CD4-positive, alpha-beta T cell treated with Interleukin-17A for 1 hour (primary cell): ENCODE data around the gene SHMT2.
"Not testable (repeated sequence)": the region's sequence is repeated elsewhere in the genome, so short reads cannot be mapped to it uniquely, and the experiment has no call there.

Experiments
- DNase-seq: peaks from one replicate; pipeline ENCODE4 v3.0.0-alpha.2; 2020

Gene SHMT2

GRCh38 chr12:57272337-57273151 is 43.0 kb downstream of the SHMT2 start:
- no peak for DNase-seq

- no peak for DNase-seq
These were observed 44.0 kb downstream of the SHMT2 start for GRCh38 chr12:57273516-57273915.

- DNase-seq: not testable (repeated sequence)
These were observed 46.7 kb downstream of the SHMT2 start for GRCh38 chr12:57276233-57276632.

- no peak for DNase-seq
These were observed 47.5 kb downstream of the SHMT2 start for GRCh38 chr12:57276935-57277563.

- DNase-seq: no peak
These were observed 49.2 kb downstream of the SHMT2 start for GRCh38 chr12:57278465-57279381.

- peak; percentile 73 for DNase-seq
These were observed 50.9 kb downstream of the SHMT2 start for GRCh38 chr12:57280211-57281062.

- not testable (repeated sequence) for DNase-seq
These were observed 52.6 kb downstream of the SHMT2 start for GRCh38 chr12:57282073-57282472.
